Measurements from ENCODE around the gene MAPK1.
"Not testable (repeated sequence)": the region's sequence is repeated elsewhere in the genome, so short reads cannot be mapped to it uniquely, and the experiment has no call there.

MAPK1 gene

DNA sequence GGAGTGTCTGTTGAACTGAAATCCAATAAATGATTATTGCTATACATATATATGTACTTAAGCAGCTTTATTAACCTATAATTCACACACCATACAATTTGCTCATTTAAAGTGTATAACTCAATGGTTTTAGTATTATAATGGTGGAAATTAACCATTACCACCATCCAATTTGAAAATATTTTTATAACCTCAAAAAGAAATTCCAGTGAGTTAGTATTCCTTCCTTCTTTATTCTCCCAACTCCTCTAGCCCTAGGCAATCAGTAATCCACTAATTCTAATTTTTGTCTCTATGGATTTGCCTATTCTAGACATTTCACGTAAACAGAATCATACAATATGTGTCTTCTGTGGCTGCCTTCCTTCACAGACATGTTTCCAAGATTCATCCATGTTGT is 64.8 kb downstream of the MAPK1 start:
- H3K9me3 ChIP-seq (ENCODE audit: control insufficient read depth, insufficient read depth, low read length), result no peaks in the 10 kb centered on the region
- H3K4me3 ChIP-seq (ENCODE audit: low read length), result no peak overlapping the region
- no peaks in the 10 kb centered on the region for H3K4me1 ChIP-seq (ENCODE audit: control insufficient read depth, insufficient read depth, low read length)
- no CpG with 5 or more reads among the region's 1 CpG for WGBS (ENCODE audit: insufficient coverage, insufficient read length)
- no peak overlapping the region for H3K27ac ChIP-seq (ENCODE audit: low read length)
- peaks cover 6% of the 10 kb centered on the region; the same call in 1 of the 2 replicates for H3K36me3 ChIP-seq (ENCODE audit: control insufficient read depth, insufficient read depth, low read length)
- DNase-seq (ENCODE audit: low read depth, low spot score), result no peak
- H3K27me3 ChIP-seq (ENCODE audit: control insufficient read depth, insufficient read depth, low read length), result no peaks in the 10 kb centered on the region

DNA sequence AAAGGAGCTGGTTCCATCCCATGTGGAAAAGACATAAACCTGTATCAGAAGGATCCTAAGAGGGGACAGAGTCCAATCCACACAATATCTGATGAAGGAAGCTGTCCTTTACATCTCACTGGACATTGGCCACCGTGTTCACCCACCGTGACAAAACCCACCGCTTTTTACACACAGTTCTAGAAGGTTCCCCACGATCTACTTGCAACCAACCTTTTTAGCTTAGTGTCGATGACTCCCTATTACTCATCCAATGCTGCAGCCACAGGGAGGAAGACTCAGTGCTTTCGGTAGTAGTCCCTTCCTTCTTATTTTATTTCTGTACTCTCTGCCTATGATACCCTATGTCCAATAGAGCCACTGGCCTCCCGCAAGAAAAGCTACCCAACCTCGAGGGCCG is 65.4 kb downstream of the MAPK1 start:
- H3K36me3 ChIP-seq (ENCODE audit: control insufficient read depth, insufficient read depth, low read length), result peaks cover 6% of the 10 kb centered on the region; the same call in 1 of the 2 replicates
- WGBS (ENCODE audit: insufficient coverage, insufficient read length), result no CpG with 5 or more reads among the region's 9 CpGs
- no peak for DNase-seq (ENCODE audit: low read depth, low spot score)

DNA sequence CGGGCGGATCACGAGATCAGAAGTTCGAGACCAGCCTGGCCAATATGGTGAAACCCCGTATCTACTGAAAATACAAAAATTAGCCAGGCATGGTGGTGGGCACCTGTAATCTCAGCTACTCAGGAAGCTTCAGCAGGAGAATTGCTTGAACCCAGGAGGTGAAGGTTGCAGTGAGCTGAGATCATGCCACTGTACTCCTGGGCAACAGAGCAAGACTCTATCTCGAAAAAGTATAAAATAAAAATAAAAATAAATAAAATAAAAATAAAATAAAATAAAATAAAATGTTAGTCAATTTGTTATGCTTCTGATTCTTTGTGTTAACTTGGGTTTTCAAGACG is 66.2 kb downstream of the MAPK1 start:
- H3K4me3 ChIP-seq (ENCODE audit: low read length); DNase-seq (ENCODE audit: low read depth, low spot score); H3K9me3 ChIP-seq (ENCODE audit: control insufficient read depth, insufficient read depth, low read length); H3K27me3 ChIP-seq (ENCODE audit: control insufficient read depth, insufficient read depth, low read length); H3K27ac ChIP-seq (ENCODE audit: low read length); H3K4me1 ChIP-seq (ENCODE audit: control insufficient read depth, insufficient read depth, low read length); H3K36me3 ChIP-seq (ENCODE audit: control insufficient read depth, insufficient read depth, low read length): not testable (repeated sequence)
- no CpG with 5 or more reads among the region's 7 CpGs for WGBS (ENCODE audit: insufficient coverage, insufficient read length)

More for the DNA sequence above, 65.4 kb downstream of the MAPK1 start:
- Histone ChIP-seq H3K4me1 (ENCODE audit: control insufficient read depth, insufficient read depth, low read length) (no peaks in the 10 kb centered on the region), H3K9me3 (ENCODE audit: control insufficient read depth, insufficient read depth, low read length) (no peaks in the 10 kb centered on the region), H3K4me3 (ENCODE audit: low read length) (no peak overlapping the region), H3K27ac (ENCODE audit: low read length) (no peak overlapping the region), H3K27me3 (ENCODE audit: control insufficient read depth, insufficient read depth, low read length) (no peaks in the 10 kb centered on the region)

DNA sequence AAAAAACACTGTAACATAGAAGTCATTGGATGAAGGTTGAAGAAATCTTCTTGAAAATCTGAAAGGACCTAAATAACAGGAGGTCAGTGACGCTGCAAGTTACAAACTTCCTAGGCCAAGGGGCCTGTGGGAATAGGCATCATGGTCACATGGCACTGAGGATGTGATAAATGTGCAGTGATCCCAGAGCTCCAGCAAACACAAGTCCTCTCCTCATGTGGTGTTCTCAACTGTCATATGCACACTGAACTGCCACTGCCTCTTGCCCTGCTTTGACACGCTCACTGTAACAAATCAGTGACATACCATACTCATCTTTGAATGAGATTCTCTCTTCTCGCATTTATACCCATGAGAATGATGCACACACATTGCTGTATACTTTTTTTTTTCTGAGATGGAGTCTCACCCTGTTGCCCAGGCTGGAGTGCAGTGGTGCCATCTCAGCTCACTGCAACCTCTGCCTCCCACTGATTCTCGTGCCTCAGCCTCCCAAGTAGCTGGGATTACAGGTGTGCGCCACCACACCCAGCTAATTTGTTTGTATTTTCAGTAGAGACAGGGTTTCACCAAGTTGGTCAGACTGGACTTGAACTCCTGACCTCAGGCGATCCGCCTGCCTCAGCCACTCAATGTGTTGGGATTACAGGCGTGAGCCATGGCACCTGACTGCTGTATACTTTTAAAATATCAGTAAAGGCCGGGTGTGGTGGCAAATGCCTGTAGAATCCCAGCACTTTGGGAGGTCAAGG is 66.7 kb downstream of the MAPK1 start:
- Histone ChIP-seq H3K36me3 (ENCODE audit: control insufficient read depth, insufficient read depth, low read length) (peaks cover 6% of the 10 kb centered on the region; the same call in 1 of the 2 replicates), H3K4me3 (ENCODE audit: low read length) (no peak overlapping the region), H3K4me1 (ENCODE audit: control insufficient read depth, insufficient read depth, low read length) (no peaks in the 10 kb centered on the region), H3K27ac (ENCODE audit: low read length) (no peak overlapping the region), H3K9me3 (ENCODE audit: control insufficient read depth, insufficient read depth, low read length) (no peaks in the 10 kb centered on the region), H3K27me3 (ENCODE audit: control insufficient read depth, insufficient read depth, low read length) (no peaks in the 10 kb centered on the region)
- no peak for DNase-seq (ENCODE audit: low read depth, low spot score)
- WGBS (ENCODE audit: insufficient coverage, insufficient read length), result no CpG with 5 or more reads among the region's 9 CpGs

DNA sequence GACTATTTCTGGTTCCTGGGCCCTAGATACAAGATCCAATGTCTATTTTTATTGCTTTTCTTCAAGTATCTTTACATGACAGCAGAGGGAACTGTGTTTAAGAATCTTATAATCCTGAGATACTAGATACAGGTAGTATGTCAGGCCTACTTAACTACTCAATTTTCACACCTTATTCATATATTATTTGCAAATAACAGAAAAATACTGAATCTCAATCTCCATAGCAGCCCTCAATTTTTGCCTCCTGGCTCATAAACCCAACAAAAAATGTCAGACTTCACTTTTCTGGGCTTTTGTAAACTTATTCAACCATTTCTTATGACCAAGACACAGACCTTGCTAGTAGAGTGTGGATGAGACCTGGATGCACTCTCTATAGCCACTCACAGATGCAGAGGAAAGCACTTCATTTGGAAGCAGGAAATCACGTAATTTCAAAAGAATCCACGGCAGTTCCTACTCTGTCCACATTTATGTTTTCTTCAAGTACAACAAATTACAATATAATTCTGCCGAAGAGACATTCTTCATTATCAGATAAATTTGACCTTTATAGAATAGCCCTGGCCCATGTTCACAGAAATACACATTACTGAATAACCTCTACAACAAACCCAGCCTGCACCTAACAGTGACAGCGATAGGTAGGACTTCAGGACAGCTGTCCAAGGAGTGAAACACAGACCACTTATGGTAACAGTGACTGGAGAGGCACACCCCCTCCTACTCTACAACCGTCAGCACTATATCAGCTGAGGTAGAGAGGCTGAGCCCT is 69.8 kb downstream of the MAPK1 start:
- no CpG with 5 or more reads among the region's 5 CpGs for WGBS (ENCODE audit: insufficient coverage, insufficient read length)
- Histone ChIP-seq H3K4me1 (ENCODE audit: control insufficient read depth, insufficient read depth, low read length) (no peaks in the 10 kb centered on the region), H3K27me3 (ENCODE audit: control insufficient read depth, insufficient read depth, low read length) (no peaks in the 10 kb centered on the region), H3K9me3 (ENCODE audit: control insufficient read depth, insufficient read depth, low read length) (no peaks in the 10 kb centered on the region), H3K4me3 (ENCODE audit: low read length) (no peak overlapping the region), H3K36me3 (ENCODE audit: control insufficient read depth, insufficient read depth, low read length) (peaks cover 6% of the 10 kb centered on the region; the same call in 1 of the 2 replicates), H3K27ac (ENCODE audit: low read length) (no peak overlapping the region)
- no peak for DNase-seq (ENCODE audit: low read depth, low spot score)

DNA sequence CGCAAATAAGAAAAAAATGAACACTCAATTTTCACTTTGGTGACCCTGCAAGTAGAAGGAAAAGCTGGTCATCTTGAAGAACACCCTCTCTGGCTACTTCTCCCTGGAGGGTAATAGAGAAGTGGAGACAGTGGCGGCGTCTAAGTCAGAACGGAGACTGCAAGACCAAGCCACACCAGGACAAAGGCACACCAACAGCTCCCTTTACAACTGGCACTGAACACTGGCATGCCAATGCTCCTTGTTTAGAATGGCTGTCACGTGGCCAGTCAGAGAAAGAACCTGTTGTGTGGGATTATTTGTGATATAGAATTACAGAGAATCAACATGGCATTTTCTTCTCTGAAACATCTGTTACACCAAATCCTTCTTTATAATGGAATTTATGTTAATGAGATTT is 70.6 kb downstream of the MAPK1 start:
- DNase-seq (ENCODE audit: low read depth, low spot score), result no peak
- no peak overlapping the region for H3K27ac ChIP-seq (ENCODE audit: low read length)
- peaks cover 6% of the 10 kb centered on the region; the same call in 1 of the 2 replicates for H3K36me3 ChIP-seq (ENCODE audit: control insufficient read depth, insufficient read depth, low read length)
- WGBS (ENCODE audit: insufficient coverage, insufficient read length), result no CpG with 5 or more reads among the region's 5 CpGs
- H3K4me3 ChIP-seq (ENCODE audit: low read length), result no peak overlapping the region
- no peaks in the 10 kb centered on the region for H3K4me1 ChIP-seq (ENCODE audit: control insufficient read depth, insufficient read depth, low read length)
- no peaks in the 10 kb centered on the region for H3K9me3 ChIP-seq (ENCODE audit: control insufficient read depth, insufficient read depth, low read length)
- no peaks in the 10 kb centered on the region for H3K27me3 ChIP-seq (ENCODE audit: control insufficient read depth, insufficient read depth, low read length)

- no peak overlapping the region for H3K4me3 ChIP-seq (ENCODE audit: low read length)
Measured at GRCh38 chr22:21796231-21796630, 71.2 kb downstream of the MAPK1 start.

GRCh38 chr22:21793716-21794115 is 73.7 kb downstream of the MAPK1 start:
- not testable (repeated sequence) for H3K27ac ChIP-seq (ENCODE audit: low read length); H3K36me3 ChIP-seq (ENCODE audit: control insufficient read depth, insufficient read depth, low read length); H3K9me3 ChIP-seq (ENCODE audit: control insufficient read depth, insufficient read depth, low read length); H3K27me3 ChIP-seq (ENCODE audit: control insufficient read depth, insufficient read depth, low read length); H3K4me1 ChIP-seq (ENCODE audit: control insufficient read depth, insufficient read depth, low read length); H3K4me3 ChIP-seq (ENCODE audit: low read length); DNase-seq (ENCODE audit: low read depth, low spot score)
- no CpG with 5 or more reads among the region's 10 CpGs for WGBS (ENCODE audit: insufficient coverage, insufficient read length)

More at GRCh38 chr22:21796231-21796630, 71.2 kb downstream of the MAPK1 start:
- peaks cover 6% of the 10 kb centered on the region; the same call in 1 of the 2 replicates for H3K36me3 ChIP-seq (ENCODE audit: control insufficient read depth, insufficient read depth, low read length)
- no peaks in the 10 kb centered on the region for H3K9me3 ChIP-seq (ENCODE audit: control insufficient read depth, insufficient read depth, low read length)
- no peaks in the 10 kb centered on the region for H3K27me3 ChIP-seq (ENCODE audit: control insufficient read depth, insufficient read depth, low read length)
- no CpG with 5 or more reads among the region's 3 CpGs for WGBS (ENCODE audit: insufficient coverage, insufficient read length)
- no peaks in the 10 kb centered on the region for H3K4me1 ChIP-seq (ENCODE audit: control insufficient read depth, insufficient read depth, low read length)
- no peak for DNase-seq (ENCODE audit: low read depth, low spot score)
- H3K27ac ChIP-seq (ENCODE audit: low read length), result no peak overlapping the region

GRCh38 chr22:21791635-21792625 is 75.5 kb downstream of the MAPK1 start:
- H3K4me3 ChIP-seq (ENCODE audit: low read length), result no peak overlapping the region
- WGBS (ENCODE audit: insufficient coverage, insufficient read length), result no CpG with 5 or more reads among the region's 11 CpGs
- no peak overlapping the region for H3K27ac ChIP-seq (ENCODE audit: low read length)
- no peaks in the 10 kb centered on the region; the same call in 1 of the 2 replicates for H3K36me3 ChIP-seq (ENCODE audit: control insufficient read depth, insufficient read depth, low read length)
- no peak for DNase-seq (ENCODE audit: low read depth, low spot score)
- no peaks in the 10 kb centered on the region for H3K27me3 ChIP-seq (ENCODE audit: control insufficient read depth, insufficient read depth, low read length)
- H3K9me3 ChIP-seq (ENCODE audit: control insufficient read depth, insufficient read depth, low read length), result no peaks in the 10 kb centered on the region
- no peaks in the 10 kb centered on the region for H3K4me1 ChIP-seq (ENCODE audit: control insufficient read depth, insufficient read depth, low read length)
